GM19452 (cell line): ENCODE results near the gene BCL3.
A peak's percentile ranks its signal among the peaks of the same experiment; 100 is the strongest.
"Not testable (repeated sequence)": the region's sequence is repeated elsewhere in the genome, so short reads cannot be mapped to it uniquely, and the experiment has no call there.

Experiments used
- ATAC-seq: cut with Tn5 transposase; IDR thresholded peaks from one replicate; pipeline ENCODE4 v1.9.1; 2021; ENCODE audit not compliant: unreplicated experiment

Gene BCL3

DNA sequence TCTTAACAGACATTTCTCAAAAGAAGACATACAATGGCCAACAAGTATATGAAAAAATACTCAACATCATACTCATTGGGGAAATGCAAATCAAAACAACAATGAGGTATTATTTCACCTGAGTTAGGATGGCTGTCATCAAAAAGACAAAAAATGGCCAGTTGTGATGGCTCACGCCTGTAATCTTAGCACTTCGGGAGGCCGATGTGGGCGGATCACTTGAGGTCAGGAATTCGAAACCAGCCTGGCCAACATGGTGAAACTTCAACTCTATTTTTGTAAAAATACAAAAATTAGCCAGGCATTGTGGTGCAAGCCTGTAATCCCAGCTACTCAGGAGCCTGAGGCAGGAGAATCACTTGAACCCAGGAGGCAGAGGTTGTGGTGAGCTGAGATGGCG, 27.6 kb upstream of the BCL3 start:
- ATAC-seq: no peak

DNA sequence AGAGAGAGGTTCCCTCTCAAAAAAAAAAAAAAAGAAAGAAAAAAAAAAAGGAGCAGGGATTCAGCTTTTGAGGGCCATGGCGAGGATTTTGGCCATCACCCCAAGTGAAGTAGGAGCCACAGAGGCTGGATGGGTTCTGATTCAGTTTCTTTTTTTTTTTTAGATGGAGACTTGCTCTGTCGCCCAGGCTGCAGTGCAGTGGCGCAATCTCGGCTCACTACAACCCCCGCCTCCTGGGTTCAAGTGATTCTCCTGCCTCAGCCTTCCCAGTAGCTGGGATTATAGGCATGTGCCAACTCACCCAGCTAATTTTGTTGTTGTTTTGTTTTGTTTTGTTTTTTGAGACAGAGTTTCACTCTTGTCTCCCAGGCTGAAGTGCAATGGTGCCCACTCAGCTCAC, 27.1 kb upstream of the BCL3 start:
- ATAC-seq: not testable (repeated sequence)

DNA sequence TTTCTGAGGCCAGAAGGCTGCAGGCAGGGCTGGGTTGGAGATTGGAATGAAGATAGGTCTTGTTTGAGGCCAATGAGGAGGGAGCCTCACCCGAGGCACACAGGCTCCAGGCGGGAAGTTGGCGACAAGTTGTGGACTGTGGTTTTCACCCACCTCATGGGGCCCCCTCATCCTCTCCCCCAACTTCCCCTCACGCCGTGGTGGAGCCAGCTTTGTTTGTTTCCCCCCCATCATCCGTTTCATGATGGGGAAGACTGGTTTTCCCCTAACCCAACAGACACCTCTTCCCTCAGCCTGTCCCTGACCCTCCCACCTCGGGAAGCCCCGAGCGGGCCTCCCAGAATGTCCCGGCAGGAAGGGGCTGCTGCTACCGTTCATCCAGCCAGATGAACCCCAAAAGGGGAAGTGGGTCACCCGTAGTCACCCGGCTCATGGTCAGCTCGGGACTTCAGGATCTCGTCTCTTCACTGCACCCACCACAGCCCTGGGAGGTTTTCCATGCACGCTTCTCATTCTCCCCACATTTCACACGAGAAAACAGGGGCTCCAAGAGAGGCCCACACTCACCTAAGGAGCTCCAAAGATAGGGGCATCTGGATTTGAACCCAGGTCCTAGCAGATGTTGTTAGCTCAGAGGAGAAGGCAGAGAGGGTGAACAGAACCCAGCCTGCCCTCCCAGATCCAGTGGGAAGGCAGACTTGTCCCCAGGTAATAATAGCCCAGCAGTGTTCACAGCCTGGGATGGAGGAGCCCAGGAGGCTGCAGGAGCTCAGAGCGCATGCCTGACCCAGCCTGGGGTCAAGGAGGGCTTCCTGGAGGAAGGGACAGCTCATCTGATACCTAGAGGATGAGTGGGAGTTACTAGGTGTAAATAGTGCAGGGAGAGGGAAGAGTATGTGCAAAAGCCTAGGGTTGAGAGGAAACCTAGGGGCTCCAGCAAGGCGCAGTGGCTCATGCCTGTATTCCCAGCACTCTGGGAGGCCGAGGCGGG, 26.1 kb upstream of the BCL3 start:
- no peak for ATAC-seq

DNA sequence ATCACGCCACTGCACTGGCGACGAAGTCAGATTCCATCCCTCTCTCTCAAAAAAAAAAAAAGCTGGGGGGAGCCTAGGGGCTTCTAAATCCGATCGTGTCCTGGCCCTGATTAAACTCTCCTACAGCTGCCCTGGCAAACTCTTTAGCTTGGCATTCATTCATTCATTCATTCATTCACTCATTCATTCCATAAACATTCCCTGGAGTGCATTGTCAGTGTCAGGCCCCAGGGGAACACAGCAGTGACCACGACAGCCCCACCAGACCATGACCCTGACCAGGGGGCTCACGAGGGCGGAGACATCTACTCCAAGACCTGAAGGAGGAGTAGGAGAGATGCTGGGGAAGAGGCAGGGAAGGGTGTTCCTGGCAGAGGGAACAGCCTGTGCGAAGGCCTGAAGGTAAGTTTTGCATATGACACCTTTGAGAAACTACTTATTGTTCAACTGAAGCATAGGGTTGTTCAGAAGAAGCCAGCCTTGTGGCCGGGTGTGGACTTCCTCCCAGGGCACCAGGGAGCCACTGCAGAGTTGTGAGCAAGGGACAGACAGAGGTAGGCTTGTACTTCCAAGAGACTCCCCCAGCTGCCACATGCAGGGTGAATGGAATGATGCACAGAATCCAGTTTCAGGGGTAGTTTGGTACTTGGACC, 25.1 kb upstream of the BCL3 start:
- ATAC-seq: peak; percentile 48

DNA sequence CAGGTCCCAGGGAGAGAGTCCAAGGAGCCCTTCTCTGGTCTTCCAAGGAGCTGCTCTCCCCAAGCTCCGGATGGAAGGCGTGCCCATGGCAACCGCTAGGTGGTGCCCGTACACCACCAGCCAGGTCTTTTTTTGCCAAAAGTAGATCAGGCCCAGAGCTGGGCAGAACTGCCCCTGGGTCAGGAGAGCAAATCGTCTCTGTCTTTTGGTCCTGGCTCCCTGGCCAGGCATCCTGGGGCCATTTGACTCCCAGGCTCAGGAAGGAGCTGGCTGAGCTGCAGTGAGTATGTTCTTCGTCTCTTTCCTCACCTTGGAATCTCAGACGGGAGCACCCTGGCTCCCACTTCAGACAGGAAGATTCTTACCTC, 24.6 kb upstream of the BCL3 start:
- ATAC-seq: peak; percentile 62

DNA sequence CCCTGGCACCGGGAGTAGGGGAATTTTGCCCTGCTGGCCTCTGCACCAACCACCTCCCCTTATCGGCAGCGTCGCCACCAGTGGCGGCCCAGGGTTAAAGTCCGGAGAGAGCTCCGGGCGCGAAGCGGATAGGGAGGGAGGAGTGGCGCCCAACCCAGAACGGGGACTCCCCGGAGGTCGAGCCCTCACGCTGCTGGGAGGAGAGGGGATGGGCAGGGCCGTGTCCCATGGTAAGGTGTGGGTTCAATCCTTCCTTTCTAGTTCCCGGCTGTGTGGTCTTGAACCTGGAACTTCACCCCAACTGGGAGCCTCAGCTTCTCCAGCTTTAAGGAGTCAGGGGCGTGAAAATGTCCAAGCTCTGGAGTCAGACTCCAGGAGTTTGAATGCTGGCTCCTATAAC, 23.3 kb upstream of the BCL3 start:
- ATAC-seq: no peak

DNA sequence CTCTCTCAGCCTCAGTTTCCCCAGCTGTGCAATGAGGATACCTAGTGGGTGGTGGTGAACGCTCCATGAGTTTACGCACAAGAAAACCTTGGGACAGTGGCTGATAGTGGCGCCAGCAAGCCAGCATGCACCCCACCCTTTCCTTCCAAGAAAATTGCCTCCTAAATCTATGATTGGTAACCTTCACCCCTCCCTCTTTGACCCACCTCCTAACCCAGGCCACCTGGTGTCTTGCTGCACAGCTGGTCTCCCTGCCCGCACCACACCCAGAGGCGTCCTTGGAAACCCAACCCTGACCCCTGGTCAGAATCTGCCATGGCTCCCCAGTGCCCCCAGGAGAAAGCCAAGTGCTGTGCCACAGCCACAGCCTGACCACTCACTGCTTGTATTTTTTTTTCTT, 22.8 kb upstream of the BCL3 start:
- ATAC-seq: no peak

DNA sequence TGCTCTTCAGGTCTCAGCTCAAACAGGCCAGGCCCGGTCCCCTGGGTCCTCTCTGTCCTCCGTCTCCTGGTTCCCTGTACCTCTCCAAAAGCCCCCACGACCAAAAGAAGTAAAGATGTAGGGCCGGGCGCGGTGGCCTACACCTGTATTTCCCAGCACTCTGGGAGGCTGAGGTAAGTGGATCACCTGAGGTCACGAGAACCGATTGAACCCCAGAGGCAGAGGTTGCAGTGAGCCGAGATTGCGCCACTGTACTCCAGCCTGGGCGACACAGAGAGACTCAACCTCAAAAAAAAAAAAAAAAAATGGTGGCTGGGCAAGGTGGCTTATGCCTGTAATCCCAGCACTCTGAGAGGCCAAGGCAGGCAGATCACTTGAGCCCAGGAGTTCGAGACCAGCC, 22.0 kb upstream of the BCL3 start:
- ATAC-seq: no peak

DNA sequence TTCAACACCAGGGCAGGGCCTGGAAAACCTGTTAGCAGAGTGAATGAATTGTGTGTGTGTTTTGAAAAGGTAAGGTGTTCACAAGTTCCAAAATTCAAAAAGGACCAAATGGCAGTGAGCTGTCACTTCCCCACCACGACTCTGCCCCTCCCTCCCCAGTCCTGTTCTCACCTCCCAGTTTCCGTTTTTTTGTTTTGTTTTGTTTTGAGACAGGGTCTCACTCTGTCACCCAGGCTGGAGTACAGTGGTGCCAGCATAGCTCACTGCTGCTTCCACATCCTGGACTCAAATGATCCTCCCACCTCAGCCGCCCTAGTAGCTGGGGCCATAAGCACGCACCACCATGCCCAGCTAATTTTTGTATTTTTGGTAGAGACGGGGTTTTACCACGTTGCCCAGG, 20.3 kb upstream of the BCL3 start:
- ATAC-seq: no peak

DNA sequence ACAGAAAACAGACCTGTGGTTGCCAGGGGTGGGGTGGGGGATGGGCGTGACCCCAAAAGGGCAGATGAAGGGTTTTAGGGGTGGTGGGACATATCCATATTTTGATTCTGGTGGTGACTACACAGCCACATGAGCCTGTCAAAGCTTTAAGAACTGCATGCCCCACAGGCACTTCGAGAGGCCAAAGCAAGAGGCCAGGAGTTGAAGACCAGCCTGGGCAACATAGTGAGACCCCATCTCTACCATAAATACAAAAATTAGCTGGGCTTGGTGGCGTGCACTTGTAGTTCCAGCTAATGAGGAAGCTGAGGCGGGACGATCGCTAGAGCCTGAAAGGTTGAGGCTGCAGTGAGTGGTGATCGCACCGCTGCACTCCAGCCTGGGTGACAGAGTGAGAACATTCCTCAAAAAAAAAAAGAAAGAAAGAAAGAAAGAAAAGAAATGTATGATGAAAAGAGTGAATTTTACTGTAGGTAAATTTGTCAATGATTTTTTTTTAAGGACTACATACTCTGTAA, 18.9 kb upstream of the BCL3 start:
- no peak for ATAC-seq

DNA sequence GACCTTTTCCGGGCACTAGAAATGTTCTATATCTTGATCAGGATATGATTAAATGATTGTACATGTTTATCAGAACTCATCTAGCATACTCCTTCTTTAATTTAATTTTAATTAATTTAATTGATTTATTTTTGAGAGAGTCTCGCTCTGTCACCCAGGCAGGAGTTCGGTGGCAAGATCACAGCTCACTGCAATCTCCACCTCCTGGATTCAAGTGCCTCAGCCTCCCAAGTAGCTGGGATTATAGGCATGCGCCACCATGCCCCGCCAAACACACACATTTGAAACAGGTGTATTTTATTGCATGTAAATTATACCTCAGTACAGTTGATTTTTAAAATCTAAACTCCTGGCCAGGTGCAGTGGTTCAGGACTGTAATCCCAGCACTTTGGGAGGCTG, 17.4 kb upstream of the BCL3 start:
- ATAC-seq: no peak

DNA sequence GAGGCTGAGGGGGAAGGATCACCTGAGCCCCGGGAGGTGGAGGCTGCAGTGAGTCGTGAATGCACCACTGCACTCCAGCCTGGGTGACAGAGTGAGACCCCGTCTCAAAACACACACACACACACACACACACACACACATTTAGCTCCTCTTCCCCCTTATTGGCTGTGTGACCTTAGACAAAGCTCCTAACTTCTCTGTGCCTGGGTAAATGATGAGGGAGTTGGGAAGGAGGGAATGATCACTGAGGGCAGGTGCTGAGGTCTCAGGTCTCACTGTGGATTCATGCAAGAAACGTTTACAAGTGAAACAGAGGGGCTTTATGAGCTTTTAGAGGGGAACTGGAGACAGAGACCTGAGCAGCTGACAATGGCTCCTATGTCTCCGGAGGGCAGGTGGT, 16.9 kb upstream of the BCL3 start:
- no peak for ATAC-seq

DNA sequence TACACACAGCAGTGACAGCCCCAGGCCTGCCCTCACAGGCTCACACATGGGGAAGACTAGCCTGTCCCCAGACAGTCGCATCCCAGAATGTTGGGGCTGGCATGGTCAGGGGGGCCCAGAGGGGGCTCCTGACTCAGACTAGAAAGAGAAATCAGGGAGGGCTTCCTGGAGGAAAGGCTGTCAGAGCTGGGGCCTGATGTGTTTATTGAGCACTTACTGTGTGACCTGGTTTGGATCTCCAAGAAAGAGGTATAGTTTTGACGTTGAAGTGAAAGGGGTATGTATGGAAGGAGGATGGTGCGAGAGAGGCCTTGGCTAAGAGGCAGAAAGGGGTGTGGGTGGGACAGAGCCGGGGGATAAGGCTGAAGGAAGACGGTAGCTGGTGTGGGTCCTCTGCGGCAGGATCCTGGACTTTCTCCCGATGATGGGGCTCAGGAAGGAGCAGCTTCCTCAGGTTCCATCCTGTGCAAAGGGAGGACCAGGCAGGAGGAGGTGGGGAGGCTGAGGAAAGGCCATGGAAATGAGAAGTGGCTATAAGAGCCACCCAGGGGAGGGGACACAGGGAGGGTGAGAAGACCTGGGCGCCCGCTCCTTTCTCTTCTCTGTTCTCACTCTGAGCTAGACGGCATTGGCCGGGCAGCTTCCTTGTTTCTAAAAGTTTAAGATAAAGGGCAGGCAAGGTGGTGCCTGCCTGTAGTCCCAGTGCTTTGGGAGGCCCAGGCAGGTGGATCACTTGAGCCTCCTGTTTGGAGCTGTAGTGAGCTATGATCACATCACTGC, 16.1 kb upstream of the BCL3 start:
- ATAC-seq: no peak

DNA sequence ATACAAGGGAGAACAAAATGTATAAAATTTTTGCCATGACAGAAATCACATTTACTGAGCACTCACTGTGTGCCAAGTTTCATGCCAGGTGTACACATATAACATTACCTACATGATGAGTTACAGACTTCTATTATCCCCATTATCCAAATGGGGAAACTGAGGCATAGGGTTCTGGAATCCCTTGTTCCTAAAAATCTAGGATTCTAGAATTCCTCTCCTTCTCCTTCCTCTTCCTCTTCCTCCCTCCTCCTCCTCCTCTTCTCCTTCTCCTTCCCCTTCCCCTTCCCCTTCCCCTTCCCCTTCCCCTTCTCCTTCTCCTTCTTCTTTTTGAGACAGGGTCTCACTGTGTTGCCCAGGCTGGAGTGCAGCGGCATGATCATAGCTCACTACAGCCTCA, 14.2 kb upstream of the BCL3 start:
- ATAC-seq: no peak

DNA sequence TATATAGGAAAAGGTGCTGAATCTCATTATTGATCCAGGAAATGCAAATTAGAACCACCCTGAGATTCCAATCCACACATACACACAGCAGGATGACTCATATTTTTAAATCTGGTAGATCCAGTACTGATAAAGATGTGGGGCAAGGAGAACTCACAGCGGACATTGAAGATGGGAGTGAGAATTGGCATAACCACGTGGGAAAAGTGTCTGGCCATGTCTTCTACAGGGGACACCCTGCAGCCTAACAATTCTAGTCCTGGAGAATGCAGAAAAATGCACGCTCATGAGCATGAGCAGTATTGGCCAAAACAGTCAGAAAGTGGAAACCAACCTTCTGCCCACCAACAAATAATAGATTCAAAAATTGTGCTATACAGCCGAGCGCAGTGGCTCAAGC, 13.5 kb upstream of the BCL3 start:
- ATAC-seq: no peak

DNA sequence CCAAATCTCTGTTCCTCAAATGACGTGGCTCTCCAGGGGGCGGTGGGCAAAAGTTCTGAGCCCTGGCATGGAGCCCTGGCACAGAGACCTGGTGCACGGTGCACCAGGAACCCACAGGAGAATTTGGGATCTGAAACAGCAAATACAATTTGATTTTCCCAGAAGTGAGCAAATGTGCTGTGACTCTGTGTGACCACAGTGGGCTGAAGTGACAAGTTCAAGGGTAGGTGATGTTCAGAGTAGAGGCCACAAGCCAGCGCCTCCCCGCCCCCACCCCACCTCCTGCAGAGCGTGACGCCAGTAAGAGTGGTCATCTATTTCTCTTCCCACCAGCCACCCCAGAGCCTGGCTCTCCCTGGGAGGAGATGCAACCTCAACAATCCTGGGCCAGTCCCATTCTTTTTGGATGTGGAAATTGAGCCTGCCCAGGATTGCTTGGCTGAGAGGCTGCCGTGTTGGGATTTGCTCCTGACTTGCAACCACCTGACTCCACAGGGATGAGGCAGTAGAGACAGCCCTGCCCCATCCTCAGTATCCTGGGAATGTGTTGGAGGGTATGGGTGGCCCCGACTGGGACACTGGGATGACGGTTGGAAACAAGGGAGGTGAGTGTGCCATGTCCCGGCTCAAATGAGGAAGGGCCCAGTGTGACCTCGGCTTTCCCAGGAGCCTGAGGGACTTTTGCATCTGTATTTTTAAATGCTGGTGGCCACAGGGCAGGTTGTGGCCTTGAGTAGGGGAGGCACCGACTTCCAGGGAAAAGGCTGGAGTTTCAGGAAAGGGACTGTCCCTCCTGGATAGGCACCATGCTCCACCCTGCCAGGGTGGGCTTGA, 11.1 kb upstream of the BCL3 start:
- ATAC-seq: no peak

DNA sequence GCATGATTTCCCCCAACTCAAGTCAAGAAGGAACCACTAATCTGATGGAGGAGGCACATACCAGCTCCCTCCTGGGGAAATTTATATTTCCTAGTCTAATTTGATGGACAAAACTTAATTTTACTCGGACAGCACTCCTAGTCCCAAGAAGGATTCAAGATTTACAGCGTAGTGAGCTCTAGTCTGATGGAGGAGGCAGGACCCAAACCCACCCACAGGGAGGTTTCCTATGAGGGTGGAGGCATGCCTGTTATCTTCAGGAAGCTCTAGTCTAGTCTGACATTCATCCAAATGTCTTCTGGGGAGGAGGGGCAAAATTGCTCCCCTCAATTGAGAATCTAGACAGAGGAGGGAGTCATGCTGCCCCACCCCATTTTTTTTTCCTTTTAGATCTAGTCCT, 10.4 kb upstream of the BCL3 start:
- no peak for ATAC-seq

DNA sequence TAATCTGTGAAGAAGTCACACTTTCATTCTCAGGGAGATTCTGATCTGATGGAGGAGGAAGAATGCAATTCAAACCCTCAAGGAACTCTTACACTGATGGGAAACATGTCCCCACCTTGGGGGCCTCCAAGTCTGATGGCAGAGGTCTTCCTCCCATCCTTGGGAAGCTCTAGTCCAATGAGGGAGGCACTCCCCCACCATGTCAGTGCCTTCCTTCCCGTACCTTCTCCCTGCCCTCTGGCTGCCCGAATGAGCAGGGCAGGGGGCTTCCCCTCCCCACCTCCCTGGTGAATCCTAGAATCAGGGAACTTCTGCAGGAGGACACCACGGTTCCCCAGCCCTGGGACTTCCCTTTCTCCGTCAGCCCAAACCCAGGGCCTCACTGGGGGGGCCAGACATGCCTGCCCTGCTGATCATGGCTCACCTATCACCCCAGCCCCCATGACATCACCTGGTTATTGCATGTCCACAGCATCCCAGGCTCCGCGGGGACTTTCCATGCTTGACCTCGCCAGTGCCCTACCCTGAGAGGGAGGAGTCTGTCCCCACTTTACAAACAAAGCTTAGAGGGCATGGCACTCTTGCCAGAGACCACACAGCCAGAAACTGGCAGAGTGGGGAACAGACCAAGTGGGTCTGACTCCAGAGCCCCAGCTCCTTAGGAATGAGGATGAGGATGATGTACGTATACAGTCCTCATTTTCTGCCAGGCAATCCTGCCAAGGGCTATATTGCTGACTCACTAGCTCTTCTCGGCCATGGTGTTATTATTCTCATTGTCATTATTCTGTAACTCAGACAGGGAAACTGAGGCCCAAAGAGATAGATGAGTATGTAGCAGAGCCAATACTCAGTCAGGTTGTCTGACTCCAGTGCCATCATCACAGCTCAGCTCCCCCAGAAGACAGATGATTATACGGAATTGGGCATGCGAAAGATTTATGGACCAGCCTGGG, 9.6 kb upstream of the BCL3 start:
- no peak for ATAC-seq

DNA sequence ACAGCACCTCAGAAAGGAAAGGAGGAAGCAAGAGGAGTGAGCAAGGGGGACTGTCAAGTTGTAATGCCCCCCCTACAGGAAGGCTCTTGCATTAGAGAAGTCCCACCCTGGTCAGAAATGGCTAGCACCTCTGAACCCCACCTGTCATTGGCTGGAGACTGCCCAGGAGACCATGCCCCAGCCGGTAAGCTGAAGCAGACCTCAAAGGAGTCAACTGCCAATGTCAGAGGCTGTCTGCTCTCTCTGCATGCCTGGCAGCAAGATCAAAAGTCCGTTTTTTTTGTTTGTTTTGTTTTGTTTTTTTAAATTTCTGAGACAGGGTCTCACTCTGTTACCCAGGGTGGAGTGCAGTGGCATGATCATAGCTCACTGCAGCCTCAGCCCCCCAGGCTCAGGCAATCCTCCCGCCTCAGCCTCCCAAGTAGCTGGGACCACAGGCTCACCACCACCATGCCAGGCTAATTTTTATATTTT, 8.1 kb upstream of the BCL3 start:
- no peak for ATAC-seq
